HFFc6 (cell line): Measurements from ENCODE around the gene CPSF4. TPM values are rescaled to one million over a fixed set of nuclear protein-coding genes. Genes with fewer than 3 reads are reported as not detected.
A peak's percentile ranks its signal among the peaks of the same experiment; 100 is the strongest.
"Not testable (repeated sequence)": the region's sequence is repeated elsewhere in the genome, so short reads cannot be mapped to it uniquely, and the experiment has no call there.

Experiments used
- DNase-seq: peaks from one replicate; pipeline ENCODE4 v3.0.0-alpha.2; 2018
- H3K27ac Mint-ChIP-seq: 2 replicates; pipeline ENCODE4 v1.8.0; 2020; ENCODE audit warnings: mild to moderate bottlenecking, mixed read lengths
- H3K27me3 Mint-ChIP-seq: 2 replicates; pipeline ENCODE4 v1.8.0; 2021; ENCODE audit warnings: mild to moderate bottlenecking, moderate library complexity, mixed read lengths; ENCODE audit not compliant: insufficient read depth
- H3K36me3 Mint-ChIP-seq: 2 replicates; pipeline ENCODE4 v1.8.0; 2021; ENCODE audit warnings: low read depth, mixed read lengths
- H3K4me1 Mint-ChIP-seq: 2 replicates; pipeline ENCODE4 v1.8.0; 2020; ENCODE audit warnings: low read depth, mixed read lengths
- H3K4me3 Mint-ChIP-seq: 2 replicates; pipeline ENCODE4 v1.8.0; 2020; ENCODE audit warnings: mild to moderate bottlenecking, moderate library complexity, mixed read lengths
- H3K9me3 Mint-ChIP-seq: 2 replicates; pipeline ENCODE4 v1.8.0; 2020; ENCODE audit warnings: mild to moderate bottlenecking, mixed read lengths
- CTCF ChIP-seq: fragments of 200-600 bp; sonication (generic); IDR thresholded peaks from 2 replicates; pipeline ENCODE4 v1.5.0; 2021; ENCODE audit warnings: antibody characterized with exemption, mild to moderate bottlenecking
- total RNA-seq, 6 experiments: library from RNA; stranded (reverse); fragmentation: NEBNext Ultra II Directional; extraction: Animal tissue kit (Norgen Biotek cat#: 25700); gene quantifications; 2 replicates in 1 of 6; 3 replicates in 5 of 6; pipeline ENCODE4 v1.2.3, GENCODE V29; 2021

The CPSF4 gene
- total RNA-seq, 6 experiments from 2014 or later, result 26.7 to 34.0 (median 29.2) TPM

GRCh38 chr7:99409806-99410205, 28.9 kb upstream of the CPSF4 start:
- no peaks in the 10 kb centered on the region for H3K9me3 Mint-ChIP-seq
- peak overlapping the region; percentile 98 for H3K4me3 Mint-ChIP-seq
- peak overlapping the region; percentile 98 for H3K27ac Mint-ChIP-seq
- no peak for TF ChIP-seq CTCF
- no peak for DNase-seq
- peaks cover 48% of the 10 kb centered on the region for H3K36me3 Mint-ChIP-seq
- no peaks in the 10 kb centered on the region; the same call in 1 of the 2 replicates for H3K27me3 Mint-ChIP-seq
- H3K4me1 Mint-ChIP-seq, result peaks cover 31% of the 10 kb centered on the region

- TF ChIP-seq CTCF, result no peak
- Mint-ChIP-seq H3K27me3 (no peaks in the 10 kb centered on the region; the same call in 1 of the 2 replicates), H3K4me1 (peaks cover 30% of the 10 kb centered on the region), H3K9me3 (no peaks in the 10 kb centered on the region), H3K4me3 (peak overlapping the region; percentile 98), H3K36me3 (peaks cover 55% of the 10 kb centered on the region), H3K27ac (peak overlapping the region; percentile 98)
- no peak for DNase-seq
Measured at GRCh38 chr7:99410635-99411034, 28.1 kb upstream of the CPSF4 start.

- H3K4me1 Mint-ChIP-seq, H3K27ac Mint-ChIP-seq, H3K27me3 Mint-ChIP-seq, H3K9me3 Mint-ChIP-seq, H3K4me3 Mint-ChIP-seq: not testable (repeated sequence)
- DNase-seq, result peak; percentile 71
- TF ChIP-seq CTCF, result peak; percentile 80
- H3K36me3 Mint-ChIP-seq, result peaks cover 48% of the 10 kb centered on the region
Measured at GRCh38 chr7:99415513-99416127, 23.1 kb upstream of the CPSF4 start.

- H3K4me3 Mint-ChIP-seq, result no peak overlapping the region
- H3K9me3 Mint-ChIP-seq, result no peaks in the 10 kb centered on the region
- no peaks in the 10 kb centered on the region for H3K4me1 Mint-ChIP-seq
- peaks cover 3% of the 10 kb centered on the region; the same call in 1 of the 2 replicates for H3K27me3 Mint-ChIP-seq
- TF ChIP-seq CTCF, result no peak
- H3K36me3 Mint-ChIP-seq, result peaks cover 28% of the 10 kb centered on the region
- H3K27ac Mint-ChIP-seq, result no peak overlapping the region
- no peak for DNase-seq
Measured at GRCh38 chr7:99418260-99418659, 20.5 kb upstream of the CPSF4 start.

GRCh38 chr7:99419323-99420021, 19.3 kb upstream of the CPSF4 start:
- Mint-ChIP-seq H3K27me3 (peaks cover 3% of the 10 kb centered on the region; the same call in 1 of the 2 replicates), H3K36me3 (peaks cover 28% of the 10 kb centered on the region), H3K9me3 (no peaks in the 10 kb centered on the region), H3K4me1 (no peaks in the 10 kb centered on the region), H3K27ac (no peak overlapping the region), H3K4me3 (no peak overlapping the region)
- no peak for TF ChIP-seq CTCF
- no peak for DNase-seq
